Peyer's patch (tissue), 4 donors: Measurements from ENCODE around the gene PSG4.

Source experiments
- CTCF ChIP-seq, 6 experiments: fragments of 450-650 bp in 4 of 6; fragments of 200-600 bp in 2 of 6; sonication (generic) in 1 of 6; IDR thresholded peaks; one replicate each; pipeline ENCODE4 v1.5.1; 2017 to 2019; ENCODE audit warnings: antibody characterized with exemption in 6 of 6, mild to moderate bottlenecking in 3 of 6, moderate library complexity in 1 of 6
- POLR2A ChIP-seq, 2 donors: fragments of 450-650 bp; IDR thresholded peaks; one replicate each; pipeline ENCODE4 v1.5.1; 2017; ENCODE audit warnings: antibody characterized with exemption in 2 of 2, mild to moderate bottlenecking in 2 of 2, moderate library complexity in 2 of 2

GRCh38 chr19:43148233-43148632, 57.2 kb downstream of the PSG4 start:
- TF ChIP-seq CTCF (IDR thresholded peaks at IDR 0.05) (no peak), POLR2A (IDR thresholded peaks at IDR 0.05) (no peak)
